ENCODE results near the gene HOXA3.

The HOXA3 gene

DNA sequence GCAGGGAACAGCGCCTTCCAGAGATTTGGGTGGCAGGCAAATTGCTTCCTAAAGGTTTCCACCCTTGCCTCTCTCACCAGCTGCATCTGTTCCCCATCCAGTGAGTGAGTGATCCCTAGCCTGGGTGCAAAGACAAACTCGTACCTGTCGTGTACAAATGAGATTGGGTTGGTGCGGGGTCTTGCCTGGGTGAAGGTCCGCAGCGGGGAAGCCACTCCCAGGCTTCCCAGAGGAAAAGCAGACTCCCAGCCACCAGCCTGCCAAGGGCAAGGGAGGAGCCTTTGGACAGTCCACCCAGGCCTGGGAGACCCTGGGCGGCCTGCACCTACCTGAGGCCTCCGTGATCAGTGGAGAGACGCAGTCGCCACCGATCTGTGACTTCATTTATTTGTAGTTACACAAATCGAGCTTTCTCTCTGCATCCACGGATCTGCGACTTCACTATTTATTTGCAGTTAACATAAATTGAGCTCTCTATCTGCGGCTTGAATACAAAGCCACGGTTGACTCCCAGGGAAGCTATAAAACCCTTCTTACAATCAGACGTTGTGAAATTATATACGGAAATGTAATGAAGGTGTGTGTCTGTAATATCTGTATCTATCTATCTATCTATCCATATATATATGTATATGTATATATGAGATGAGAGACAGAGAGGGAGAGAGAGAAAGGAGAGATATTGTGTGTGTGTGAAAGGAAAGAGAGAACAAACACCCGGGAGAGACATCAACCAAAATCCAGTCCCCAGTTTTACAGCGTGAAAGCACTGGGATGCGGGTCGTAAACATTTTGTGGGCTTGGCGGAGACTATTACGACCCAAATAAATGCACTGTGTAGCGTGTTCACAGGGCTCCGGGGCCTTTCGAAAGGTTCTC, 7.1 kb upstream of the HOXA3 start:
- H3K27me3 Mint-ChIP-seq: peaks cover 53% of the 10 kb centered on the region
- H3K9me3 Mint-ChIP-seq (ENCODE audit: low read depth): no peaks in the 10 kb centered on the region
- peaks cover 3% of the 10 kb centered on the region for H3K36me3 Mint-ChIP-seq
- H3K4me1 Mint-ChIP-seq (ENCODE audit: low read depth): peaks cover 43% of the 10 kb centered on the region
- H3K4me3 Mint-ChIP-seq: peak overlapping the region; percentile 72
- peak overlapping the region; percentile 35 for H3K27ac Mint-ChIP-seq

DNA sequence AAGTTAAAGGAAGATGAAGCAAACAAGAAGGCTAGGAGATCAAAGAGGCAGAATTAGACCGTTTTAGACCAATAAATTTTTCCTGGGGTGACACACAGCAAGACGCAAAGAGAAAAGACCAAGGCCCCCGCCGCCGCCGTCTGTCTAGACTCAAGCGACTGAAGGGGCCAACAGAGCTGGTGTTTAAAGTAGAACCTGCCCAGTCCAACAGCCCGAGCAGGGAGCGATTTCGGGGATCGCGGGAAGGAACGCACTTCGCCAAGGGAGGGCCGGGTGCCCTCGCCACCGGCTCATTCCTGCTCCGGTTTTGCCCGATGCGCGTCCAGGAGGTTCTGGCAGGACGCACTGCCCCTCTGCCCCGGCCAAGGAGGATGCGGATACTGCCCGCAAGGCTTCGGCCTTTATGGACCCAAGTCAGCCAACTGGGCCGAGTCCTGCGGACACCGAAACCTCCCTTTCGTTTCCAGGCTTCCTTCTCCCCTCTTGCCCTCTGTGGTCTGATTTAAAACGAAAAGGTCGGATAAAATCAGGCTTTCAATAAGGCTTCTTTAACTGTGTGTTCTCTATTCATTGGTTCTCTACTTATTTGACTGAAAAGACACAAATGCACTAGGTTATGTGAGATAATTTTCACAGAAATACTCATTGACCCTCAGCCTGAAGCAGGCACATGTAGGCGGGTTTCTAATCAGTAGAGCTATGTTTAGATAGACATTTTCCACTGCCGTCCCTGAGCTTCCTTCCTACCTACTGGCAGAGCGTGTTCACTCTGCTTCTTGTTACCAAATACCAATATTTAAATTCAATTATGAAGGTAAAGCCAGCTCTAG, 6.3 kb upstream of the HOXA3 start:
- Mint-ChIP-seq H3K27ac (no peak overlapping the region), H3K4me3 (no peak overlapping the region), H3K9me3 (ENCODE audit: low read depth) (no peaks in the 10 kb centered on the region), H3K4me1 (ENCODE audit: low read depth) (peaks cover 51% of the 10 kb centered on the region), H3K27me3 (peaks cover 55% of the 10 kb centered on the region), H3K36me3 (peaks cover 3% of the 10 kb centered on the region)

DNA sequence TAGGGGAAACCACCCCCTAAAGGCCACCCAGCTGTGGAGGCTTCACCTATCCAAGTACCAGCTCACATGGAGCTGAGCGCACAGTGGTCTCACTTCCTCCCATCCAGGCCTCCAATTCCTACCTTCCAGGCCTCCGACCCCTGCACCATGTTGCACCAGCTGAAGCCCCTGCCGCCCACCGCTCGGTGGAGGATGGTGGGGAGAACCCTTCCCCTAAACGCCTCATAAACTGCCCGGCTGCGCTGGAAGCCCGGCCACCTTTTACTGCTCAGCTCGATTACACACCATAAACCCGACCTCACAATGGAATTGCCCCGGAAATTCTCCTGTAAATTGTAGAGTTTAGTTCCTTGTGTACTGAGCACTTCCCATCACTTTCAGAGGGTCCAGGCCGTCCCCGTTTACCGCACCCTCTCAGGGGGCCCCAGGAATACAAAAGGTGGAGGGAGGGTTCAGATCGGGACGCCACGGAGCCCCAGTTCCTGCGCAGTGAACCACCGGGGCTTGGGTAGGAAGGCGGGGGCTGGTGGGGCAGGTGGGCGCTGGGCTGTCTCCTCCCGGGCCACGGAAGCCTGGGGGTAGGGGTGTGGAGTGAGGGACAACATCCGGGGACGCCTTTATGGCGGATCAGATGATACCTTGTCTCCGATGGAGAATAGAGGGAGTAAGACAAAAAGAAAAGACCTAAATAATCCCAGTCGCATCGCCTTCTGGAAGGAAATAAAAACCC, 5.5 kb upstream of the HOXA3 start:
- Mint-ChIP-seq H3K9me3 (ENCODE audit: low read depth) (no peaks in the 10 kb centered on the region), H3K27ac (peak overlapping the region; percentile 16), H3K36me3 (peaks cover 3% of the 10 kb centered on the region), H3K4me1 (ENCODE audit: low read depth) (peaks cover 51% of the 10 kb centered on the region), H3K4me3 (peak overlapping the region; percentile 35), H3K27me3 (peaks cover 56% of the 10 kb centered on the region)

DNA sequence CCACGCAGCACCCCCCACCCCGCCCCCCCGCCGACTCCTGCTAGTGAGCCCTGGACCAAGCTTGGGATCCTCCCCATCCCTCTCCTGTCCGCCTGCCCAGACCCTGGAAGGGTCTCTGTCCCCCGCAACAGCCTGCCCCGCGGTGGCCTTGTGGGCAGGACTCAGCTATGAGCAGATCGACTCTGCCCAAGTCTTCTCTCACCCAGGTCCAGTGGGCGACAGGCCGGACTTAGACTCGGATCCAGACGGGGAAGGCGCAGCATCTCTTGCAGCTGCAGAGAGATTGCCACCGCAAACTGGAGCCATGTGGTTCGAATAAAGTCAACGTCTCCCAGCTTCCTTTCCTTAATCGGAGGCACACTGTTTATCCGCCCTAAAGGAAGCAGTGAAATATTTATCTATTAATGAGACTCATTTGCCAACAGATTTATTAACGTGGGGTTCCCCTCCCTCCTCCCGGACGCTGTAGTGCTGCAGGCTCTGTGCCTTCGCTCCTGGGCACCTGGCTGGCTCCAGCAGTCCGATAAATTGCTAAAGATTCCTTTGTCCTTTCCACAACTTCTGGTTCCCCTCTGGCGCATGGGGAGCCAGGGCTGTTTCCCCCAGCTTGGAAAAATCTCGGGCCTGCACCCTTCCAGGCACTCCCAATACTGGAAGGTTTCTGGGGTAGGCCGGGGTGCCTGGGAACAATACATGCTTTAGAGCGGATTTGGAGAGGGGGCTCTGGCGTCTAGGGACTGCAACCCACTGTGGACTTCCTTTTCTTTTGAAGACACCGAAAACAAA, 4.7 kb upstream of the HOXA3 start:
- Mint-ChIP-seq H3K4me3 (peak overlapping the region; percentile 32), H3K9me3 (ENCODE audit: low read depth) (no peaks in the 10 kb centered on the region), H3K4me1 (ENCODE audit: low read depth) (peaks cover 52% of the 10 kb centered on the region), H3K27ac (peak overlapping the region; percentile 61), H3K27me3 (peaks cover 54% of the 10 kb centered on the region), H3K36me3 (peaks cover 3% of the 10 kb centered on the region)

DNA sequence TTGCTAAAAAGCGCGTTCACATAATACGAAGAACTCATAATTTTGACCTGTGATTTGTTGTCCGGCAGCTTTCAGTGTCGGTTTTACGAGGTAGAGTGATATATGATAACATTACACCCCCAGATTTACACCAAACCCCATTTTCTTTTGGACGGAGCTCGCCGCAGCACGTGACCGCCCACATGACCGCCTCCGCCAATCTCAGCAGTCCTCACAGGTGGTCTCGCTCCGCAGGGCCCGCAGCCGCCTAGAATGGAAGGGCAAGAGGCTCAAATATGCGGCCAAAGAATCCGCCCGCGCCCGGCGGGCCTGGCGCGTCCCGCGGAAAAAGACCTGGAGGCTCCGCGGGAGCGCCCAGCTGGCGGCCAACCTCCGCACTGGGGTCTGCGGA, 4.1 kb upstream of the HOXA3 start, which contains the start of gene HOXA7:
Gene HOXA7 (minus strand): TSS at position 168 of the 391 bp plus-strand sequence. CDS start 130 bp downstream, at position 38.
- peak within 1 kb of the TSS; percentile 83 for H3K4me3 Mint-ChIP-seq
- H3K27me3 Mint-ChIP-seq: peaks cover 58% of the 10 kb centered on the region
- H3K27ac Mint-ChIP-seq: peak within 1 kb of the TSS; percentile 76
- H3K36me3 Mint-ChIP-seq: peaks cover 3% of the 10 kb centered on the region
- no peaks in the 10 kb centered on the region for H3K9me3 Mint-ChIP-seq (ENCODE audit: low read depth)
- peaks cover 58% of the 10 kb centered on the region for H3K4me1 Mint-ChIP-seq (ENCODE audit: low read depth)

DNA sequence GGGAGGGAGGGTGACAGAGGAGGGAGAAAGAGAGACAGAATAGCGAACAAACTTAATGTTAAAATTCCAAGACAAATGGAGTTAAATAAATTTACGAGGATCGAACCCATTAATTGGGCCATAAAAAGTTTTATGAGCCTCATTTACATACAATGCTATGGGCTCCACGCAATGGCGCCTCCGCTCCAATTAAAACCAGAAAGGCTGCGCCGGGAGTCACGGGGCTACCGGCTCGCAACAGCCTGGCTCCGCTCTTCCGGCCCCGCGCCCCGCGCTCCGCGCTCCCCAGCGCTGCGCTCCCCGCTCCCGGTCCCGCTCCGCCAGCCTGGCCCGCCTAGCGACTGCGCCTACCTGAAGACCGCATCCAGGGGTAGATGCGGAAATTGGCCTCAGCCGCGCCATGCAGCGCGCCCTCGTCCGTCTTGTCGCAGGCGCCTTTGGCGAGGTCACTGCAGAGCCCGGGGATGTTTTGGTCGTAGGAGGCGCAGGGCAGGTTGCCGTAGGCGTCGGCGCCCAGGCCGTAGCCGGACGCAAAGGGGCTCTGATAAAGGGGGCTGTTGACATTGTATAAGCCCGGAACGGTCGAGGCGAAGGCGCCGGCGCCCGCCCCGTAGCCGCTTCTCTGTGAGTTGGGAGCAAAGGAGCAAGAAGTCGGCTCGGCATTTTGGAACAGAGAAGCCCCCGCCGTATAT, 3.6 kb upstream of the HOXA3 start:
- Mint-ChIP-seq H3K9me3 (ENCODE audit: low read depth) (no peaks in the 10 kb centered on the region), H3K4me1 (ENCODE audit: low read depth) (peaks cover 60% of the 10 kb centered on the region), H3K27ac (peak overlapping the region; percentile 76), H3K27me3 (peaks cover 59% of the 10 kb centered on the region), H3K4me3 (peak overlapping the region; percentile 83), H3K36me3 (peaks cover 3% of the 10 kb centered on the region)

DNA sequence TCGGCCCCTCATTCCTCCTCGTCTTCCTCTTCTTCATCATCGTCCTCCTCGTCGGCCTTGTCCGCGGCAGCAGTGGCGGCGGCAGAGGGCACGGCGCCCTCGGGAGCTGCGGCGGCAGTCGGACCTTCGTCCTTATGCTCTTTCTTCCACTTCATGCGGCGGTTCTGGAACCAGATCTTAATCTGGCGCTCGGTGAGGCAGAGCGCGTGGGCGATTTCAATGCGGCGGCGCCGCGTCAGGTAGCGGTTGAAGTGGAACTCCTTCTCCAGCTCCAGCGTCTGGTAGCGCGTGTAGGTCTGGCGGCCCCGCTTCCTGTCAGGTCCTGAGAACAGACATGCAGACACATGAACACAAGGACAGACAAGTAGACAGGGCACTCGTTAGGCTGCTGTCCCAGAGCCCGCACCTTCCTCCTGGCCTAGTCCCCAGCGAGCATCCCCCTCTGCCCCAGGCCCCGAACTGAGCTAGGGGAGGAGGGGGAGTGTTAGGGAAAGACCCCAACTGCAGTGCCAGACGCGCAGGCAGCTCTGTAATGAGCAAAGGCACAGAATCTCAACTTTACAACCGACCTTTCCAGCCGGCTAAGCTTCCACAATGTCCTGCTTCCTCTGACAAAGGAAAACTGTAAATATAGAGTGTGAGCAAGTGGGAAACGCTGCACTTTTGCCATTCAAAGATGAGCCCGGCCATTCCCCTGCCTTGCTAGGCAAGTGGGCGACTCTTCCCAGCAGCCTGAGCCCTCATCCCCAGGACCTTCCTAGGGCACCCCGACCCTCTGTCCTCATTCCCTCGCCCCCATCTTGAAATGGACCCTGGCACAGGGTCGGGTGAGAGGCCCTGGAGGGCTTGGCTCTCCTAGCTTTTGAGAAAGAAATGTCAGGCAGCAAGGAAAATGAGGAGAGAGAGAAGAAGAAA, 2.8 kb upstream of the HOXA3 start:
- Mint-ChIP-seq H3K9me3 (ENCODE audit: low read depth) (no peaks in the 10 kb centered on the region), H3K27ac (peak overlapping the region; percentile 76), H3K4me1 (ENCODE audit: low read depth) (peaks cover 64% of the 10 kb centered on the region), H3K27me3 (peaks cover 63% of the 10 kb centered on the region), H3K4me3 (peak overlapping the region; percentile 83), H3K36me3 (peaks cover 3% of the 10 kb centered on the region)

DNA sequence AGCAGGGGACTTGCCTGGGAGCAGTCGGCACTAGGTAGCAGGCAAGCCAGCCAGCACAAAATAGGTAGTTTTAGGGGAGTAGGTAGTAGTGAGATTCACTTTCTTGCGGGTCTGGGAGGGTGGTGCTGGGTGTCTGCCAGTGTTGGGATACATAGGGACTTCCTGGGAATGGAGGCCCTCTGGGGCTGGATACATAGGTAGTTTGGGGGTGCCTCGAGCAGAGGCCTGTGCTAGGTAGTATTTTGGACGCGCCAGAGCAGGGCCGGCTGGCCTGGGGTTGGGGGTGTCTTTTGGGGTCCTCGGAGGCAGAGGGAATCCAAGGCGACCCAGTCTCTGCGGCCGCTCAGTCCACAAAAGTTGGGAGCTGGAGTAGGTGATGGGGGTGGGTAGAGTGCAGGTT, 2.0 kb upstream of the HOXA3 start:
- no peak overlapping the region for H3K27ac Mint-ChIP-seq

DNA sequence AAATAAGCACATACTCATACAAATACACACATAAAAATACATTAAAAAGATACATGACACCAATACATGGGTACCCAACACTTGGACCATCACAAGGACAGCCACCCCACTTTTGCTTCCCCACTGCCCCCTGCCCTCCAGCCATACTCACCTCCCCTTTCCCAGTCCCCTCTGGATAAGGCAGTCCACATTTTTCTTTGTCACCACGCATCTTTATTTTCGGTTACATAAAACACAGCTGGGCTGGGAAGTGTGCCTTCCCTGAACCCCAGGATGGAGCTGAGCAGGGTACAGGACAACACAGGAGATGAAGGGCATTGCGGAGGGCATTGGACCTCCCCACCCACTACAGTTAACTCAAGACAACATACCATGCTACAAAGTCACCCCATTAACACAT, 1.1 kb upstream of the HOXA3 start:
- peaks cover 55% of the 10 kb centered on the region for H3K4me1 Mint-ChIP-seq (ENCODE audit: low read depth)
- H3K4me3 Mint-ChIP-seq: no peak overlapping the region
- no peak overlapping the region for H3K27ac Mint-ChIP-seq
- H3K36me3 Mint-ChIP-seq: peaks cover 3% of the 10 kb centered on the region
- H3K27me3 Mint-ChIP-seq: peaks cover 64% of the 10 kb centered on the region
- no peaks in the 10 kb centered on the region for H3K9me3 Mint-ChIP-seq (ENCODE audit: low read depth)

More for the DNA sequence above, 2.0 kb upstream of the HOXA3 start:
- Mint-ChIP-seq H3K27me3 (peaks cover 66% of the 10 kb centered on the region), H3K4me3 (peak overlapping the region; percentile 17), H3K36me3 (peaks cover 3% of the 10 kb centered on the region), H3K9me3 (ENCODE audit: low read depth) (no peaks in the 10 kb centered on the region), H3K4me1 (ENCODE audit: low read depth) (peaks cover 59% of the 10 kb centered on the region)

DNA sequence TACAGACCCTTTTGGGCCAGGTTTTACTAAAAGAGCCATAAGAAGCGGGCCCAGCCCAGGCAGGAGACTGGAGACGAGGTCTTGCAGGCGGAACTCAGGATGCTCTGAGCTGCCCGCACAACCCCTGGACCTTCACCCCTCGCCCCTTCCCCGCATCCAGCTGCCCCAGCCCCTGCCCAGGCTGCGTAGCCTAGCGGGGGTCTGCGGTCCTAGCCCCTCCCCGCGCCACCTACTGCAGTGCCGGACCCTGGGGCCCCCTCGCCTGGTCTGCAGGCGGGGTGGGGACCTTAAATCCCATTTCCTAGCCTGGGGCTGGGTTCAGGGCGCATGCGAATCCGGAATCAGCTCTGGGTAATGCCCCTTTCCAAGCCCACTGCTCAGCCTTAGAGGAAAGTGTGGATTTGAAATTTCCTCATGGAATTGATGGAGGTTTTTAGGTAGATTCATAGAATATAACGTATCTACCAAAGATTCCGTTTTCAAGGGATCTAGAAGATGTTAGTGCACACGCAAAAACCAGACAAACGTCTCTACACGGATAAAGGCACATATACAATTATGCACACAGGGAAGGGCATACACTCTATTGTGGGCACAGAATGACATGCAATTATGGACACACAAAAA, 546 bp upstream of the HOXA3 start:
- Mint-ChIP-seq H3K27me3 (peaks cover 66% of the 10 kb centered on the region), H3K9me3 (ENCODE audit: low read depth) (no peaks in the 10 kb centered on the region), H3K36me3 (peaks cover 3% of the 10 kb centered on the region), H3K4me1 (ENCODE audit: low read depth) (peaks cover 57% of the 10 kb centered on the region), H3K4me3 (no peak overlapping the region), H3K27ac (no peak overlapping the region)

DNA sequence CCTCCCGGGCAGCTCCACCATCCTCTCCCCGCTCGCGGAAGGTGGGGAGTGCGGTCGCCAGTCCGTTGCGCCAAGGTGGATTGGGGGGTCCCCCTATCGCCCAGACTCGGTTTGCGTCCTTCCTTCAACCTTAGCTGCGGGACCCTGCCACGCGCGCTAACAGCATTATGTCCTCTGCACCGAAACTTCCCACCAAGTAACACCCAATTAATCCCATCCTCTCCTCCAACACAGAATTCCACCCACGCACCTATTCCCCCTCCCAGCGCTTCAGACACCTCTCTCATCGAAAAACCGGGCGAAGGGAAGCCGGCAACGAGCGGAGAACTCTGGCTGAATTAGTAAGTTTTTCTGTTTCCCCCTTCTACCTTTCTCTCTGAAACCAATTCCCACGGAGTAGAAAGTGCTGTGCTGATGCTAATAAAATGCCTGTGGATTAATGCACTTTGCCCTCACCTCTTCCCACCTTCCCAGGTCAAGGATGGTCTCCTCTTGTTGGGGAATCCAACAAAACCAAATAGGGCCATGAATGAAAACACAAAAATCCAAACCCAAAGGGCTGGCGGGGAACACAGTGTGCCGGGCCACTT, 947 bp downstream of the HOXA3 start:
- H3K27ac Mint-ChIP-seq: peak overlapping the region; percentile 2
- H3K36me3 Mint-ChIP-seq: peaks cover 3% of the 10 kb centered on the region
- H3K9me3 Mint-ChIP-seq (ENCODE audit: low read depth): no peaks in the 10 kb centered on the region
- H3K27me3 Mint-ChIP-seq: peaks cover 65% of the 10 kb centered on the region
- H3K4me3 Mint-ChIP-seq: peak overlapping the region; percentile 76
- H3K4me1 Mint-ChIP-seq (ENCODE audit: low read depth): peaks cover 46% of the 10 kb centered on the region

DNA sequence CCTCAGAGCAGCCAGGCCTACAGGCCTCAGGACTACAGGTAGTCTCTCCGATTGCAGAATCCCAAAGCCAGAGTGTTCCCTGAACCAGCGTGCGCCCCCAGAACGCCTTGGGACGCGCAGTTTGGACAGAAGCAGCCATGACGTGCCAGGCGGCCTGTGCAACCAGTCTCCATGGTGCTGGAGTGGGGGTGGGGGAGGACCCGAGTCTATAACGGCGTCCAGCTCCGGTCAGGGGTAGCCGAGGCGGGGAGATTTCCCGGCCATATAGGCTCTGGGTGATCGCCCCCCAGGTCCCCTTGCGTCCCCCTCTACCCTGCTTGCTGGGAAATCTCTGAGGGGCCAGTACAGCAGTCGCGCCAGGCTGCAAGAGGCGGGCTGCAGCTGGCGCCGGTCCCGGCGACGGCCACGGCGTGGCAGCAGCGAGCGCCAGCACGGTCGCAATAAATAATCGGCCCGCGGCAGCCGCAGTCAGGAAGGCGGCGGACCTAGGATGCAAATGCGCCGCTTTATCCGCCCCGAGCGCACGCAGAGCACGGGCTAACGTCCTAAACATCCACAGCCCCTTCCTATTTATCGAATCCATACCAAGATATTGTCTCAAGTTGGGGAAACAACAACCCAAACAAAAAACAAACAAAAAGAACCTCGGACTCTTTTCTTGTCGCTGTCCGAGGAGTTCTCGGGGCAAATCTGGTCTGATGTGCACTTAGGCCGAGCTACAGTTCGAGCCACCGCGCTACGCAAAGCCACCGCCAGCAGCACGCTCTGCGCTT, 1.6 kb downstream of the HOXA3 start:
- Mint-ChIP-seq H3K4me1 (ENCODE audit: low read depth) (peaks cover 44% of the 10 kb centered on the region), H3K4me3 (peak overlapping the region; percentile 76), H3K36me3 (peaks cover 3% of the 10 kb centered on the region), H3K27ac (no peak overlapping the region), H3K27me3 (peaks cover 70% of the 10 kb centered on the region), H3K9me3 (ENCODE audit: low read depth) (no peaks in the 10 kb centered on the region)

Data from activated naive CD8-positive, alpha-beta T cell (primary cell).